ENCODE data around the gene PPP6C.

DNA sequence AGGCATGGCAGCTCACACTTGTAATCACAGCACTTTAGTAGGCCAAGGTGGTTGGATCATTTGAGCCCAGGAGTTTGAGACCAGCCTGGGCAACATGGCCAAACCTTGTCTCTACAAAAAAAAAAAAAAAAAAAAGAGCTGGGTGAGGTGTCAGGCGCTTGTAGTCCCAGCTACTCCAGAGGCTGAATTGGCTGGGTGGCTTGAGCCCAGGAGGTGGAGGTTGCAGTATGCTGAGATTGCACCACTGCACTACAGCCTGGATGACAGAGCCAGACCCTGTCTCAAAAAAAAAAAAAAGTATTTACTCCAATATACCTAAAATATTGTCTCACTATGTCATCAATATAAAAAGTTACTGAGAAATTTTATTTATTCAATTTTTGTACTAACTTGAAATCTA, 49.0 kb downstream of the PPP6C start:
- TF ChIP-seq, protein P1, sequence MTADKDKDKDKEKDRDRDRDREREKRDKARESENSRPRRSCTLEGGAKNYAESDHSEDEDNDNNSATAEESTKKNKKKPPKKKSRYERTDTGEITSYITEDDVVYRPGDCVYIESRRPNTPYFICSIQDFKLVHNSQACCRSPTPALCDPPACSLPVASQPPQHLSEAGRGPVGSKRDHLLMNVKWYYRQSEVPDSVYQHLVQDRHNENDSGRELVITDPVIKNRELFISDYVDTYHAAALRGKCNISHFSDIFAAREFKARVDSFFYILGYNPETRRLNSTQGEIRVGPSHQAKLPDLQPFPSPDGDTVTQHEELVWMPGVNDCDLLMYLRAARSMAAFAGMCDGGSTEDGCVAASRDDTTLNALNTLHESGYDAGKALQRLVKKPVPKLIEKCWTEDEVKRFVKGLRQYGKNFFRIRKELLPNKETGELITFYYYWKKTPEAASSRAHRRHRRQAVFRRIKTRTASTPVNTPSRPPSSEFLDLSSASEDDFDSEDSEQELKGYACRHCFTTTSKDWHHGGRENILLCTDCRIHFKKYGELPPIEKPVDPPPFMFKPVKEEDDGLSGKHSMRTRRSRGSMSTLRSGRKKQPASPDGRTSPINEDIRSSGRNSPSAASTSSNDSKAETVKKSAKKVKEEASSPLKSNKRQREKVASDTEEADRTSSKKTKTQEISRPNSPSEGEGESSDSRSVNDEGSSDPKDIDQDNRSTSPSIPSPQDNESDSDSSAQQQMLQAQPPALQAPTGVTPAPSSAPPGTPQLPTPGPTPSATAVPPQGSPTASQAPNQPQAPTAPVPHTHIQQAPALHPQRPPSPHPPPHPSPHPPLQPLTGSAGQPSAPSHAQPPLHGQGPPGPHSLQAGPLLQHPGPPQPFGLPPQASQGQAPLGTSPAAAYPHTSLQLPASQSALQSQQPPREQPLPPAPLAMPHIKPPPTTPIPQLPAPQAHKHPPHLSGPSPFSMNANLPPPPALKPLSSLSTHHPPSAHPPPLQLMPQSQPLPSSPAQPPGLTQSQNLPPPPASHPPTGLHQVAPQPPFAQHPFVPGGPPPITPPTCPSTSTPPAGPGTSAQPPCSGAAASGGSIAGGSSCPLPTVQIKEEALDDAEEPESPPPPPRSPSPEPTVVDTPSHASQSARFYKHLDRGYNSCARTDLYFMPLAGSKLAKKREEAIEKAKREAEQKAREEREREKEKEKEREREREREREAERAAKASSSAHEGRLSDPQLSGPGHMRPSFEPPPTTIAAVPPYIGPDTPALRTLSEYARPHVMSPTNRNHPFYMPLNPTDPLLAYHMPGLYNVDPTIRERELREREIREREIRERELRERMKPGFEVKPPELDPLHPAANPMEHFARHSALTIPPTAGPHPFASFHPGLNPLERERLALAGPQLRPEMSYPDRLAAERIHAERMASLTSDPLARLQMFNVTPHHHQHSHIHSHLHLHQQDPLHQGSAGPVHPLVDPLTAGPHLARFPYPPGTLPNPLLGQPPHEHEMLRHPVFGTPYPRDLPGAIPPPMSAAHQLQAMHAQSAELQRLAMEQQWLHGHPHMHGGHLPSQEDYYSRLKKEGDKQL (CRISPR knock-in tag; IDR thresholded peaks at IDR 0.05; ENCODE audit: low read depth) = no peak
- TF ChIP-seq TOPORS (CRISPR knock-in tag; IDR thresholded peaks at IDR 0.05) (no peak), EZH2 (conservative IDR thresholded peaks at IDR 0.05; ENCODE audit: low read depth, low read length) (no peak), HNF4G (IDR thresholded peaks at IDR 0.05; ENCODE audit: borderline replicate concordance, low read depth, low read length) (no peak), HNF4G (CRISPR knock-in tag; IDR thresholded peaks at IDR 0.05; ENCODE audit: borderline replicate concordance, low read depth) (no peak), ZSCAN25 (CRISPR knock-in tag; IDR thresholded peaks at IDR 0.05) (no peak), KLF16 (CRISPR knock-in tag; IDR thresholded peaks at IDR 0.05) (no peak), PLRG1 (conservative IDR thresholded peaks at IDR 0.05) (no peak), POLR2A (IDR thresholded peaks at IDR 0.05; ENCODE audit: insufficient read depth in 1 of 2, low read depth in 2 of 2, low read length in 2 of 2) (no peak), U2AF1 (optimal IDR thresholded peaks at IDR 0.05; ENCODE audit: low read depth, low read length) (no peak), HNRNPL (IDR thresholded peaks at IDR 0.05; ENCODE audit: low read depth, low read length) (no peak), KDM3A (CRISPR knock-in tag; IDR thresholded peaks at IDR 0.05; ENCODE audit: low read depth) (no peak)
- TF ChIP-seq, protein P2, sequence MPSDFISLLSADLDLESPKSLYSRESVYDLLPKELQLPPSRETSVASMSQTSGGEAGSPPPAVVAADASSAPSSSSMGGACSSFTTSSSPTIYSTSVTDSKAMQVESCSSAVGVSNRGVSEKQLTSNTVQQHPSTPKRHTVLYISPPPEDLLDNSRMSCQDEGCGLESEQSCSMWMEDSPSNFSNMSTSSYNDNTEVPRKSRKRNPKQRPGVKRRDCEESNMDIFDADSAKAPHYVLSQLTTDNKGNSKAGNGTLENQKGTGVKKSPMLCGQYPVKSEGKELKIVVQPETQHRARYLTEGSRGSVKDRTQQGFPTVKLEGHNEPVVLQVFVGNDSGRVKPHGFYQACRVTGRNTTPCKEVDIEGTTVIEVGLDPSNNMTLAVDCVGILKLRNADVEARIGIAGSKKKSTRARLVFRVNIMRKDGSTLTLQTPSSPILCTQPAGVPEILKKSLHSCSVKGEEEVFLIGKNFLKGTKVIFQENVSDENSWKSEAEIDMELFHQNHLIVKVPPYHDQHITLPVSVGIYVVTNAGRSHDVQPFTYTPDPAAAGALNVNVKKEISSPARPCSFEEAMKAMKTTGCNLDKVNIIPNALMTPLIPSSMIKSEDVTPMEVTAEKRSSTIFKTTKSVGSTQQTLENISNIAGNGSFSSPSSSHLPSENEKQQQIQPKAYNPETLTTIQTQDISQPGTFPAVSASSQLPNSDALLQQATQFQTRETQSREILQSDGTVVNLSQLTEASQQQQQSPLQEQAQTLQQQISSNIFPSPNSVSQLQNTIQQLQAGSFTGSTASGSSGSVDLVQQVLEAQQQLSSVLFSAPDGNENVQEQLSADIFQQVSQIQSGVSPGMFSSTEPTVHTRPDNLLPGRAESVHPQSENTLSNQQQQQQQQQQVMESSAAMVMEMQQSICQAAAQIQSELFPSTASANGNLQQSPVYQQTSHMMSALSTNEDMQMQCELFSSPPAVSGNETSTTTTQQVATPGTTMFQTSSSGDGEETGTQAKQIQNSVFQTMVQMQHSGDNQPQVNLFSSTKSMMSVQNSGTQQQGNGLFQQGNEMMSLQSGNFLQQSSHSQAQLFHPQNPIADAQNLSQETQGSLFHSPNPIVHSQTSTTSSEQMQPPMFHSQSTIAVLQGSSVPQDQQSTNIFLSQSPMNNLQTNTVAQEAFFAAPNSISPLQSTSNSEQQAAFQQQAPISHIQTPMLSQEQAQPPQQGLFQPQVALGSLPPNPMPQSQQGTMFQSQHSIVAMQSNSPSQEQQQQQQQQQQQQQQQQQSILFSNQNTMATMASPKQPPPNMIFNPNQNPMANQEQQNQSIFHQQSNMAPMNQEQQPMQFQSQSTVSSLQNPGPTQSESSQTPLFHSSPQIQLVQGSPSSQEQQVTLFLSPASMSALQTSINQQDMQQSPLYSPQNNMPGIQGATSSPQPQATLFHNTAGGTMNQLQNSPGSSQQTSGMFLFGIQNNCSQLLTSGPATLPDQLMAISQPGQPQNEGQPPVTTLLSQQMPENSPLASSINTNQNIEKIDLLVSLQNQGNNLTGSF (CRISPR knock-in tag; IDR thresholded peaks at IDR 0.05) = no peak
- TF ChIP-seq, protein P3, sequence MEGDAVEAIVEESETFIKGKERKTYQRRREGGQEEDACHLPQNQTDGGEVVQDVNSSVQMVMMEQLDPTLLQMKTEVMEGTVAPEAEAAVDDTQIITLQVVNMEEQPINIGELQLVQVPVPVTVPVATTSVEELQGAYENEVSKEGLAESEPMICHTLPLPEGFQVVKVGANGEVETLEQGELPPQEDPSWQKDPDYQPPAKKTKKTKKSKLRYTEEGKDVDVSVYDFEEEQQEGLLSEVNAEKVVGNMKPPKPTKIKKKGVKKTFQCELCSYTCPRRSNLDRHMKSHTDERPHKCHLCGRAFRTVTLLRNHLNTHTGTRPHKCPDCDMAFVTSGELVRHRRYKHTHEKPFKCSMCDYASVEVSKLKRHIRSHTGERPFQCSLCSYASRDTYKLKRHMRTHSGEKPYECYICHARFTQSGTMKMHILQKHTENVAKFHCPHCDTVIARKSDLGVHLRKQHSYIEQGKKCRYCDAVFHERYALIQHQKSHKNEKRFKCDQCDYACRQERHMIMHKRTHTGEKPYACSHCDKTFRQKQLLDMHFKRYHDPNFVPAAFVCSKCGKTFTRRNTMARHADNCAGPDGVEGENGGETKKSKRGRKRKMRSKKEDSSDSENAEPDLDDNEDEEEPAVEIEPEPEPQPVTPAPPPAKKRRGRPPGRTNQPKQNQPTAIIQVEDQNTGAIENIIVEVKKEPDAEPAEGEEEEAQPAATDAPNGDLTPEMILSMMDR (CRISPR knock-in tag; IDR thresholded peaks at IDR 0.05) = no peak
